ENCODE data around the gene PTX3.

DNA sequence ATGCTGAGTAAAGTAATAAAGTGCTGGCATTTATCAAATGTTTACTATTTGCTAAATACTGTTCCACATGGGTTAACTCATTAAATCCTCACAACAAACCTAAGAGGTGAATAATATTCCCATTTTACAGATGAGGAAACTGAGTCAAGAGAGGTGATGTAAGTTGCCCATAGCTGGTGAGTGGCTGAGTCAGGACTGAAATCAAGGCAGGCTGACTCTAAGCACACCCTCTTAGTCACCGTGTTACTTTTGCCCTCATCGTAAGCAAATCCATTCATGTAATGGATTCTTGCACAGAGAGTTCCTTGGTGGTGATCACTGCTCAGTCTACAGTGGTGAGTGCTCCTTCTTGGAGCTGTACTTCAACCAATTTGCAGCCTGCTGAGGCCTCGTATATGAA is 28.9 kb upstream of the PTX3 start:
- TF ChIP-seq EZH2 (IDR thresholded peaks at IDR 0.05; ENCODE audit: insufficient read depth, poor library complexity, severe bottlenecking) (no peak), EZH2phosphoT487 (IDR thresholded peaks at IDR 0.05; ENCODE audit: insufficient read depth, low read depth) (no peak)
